Measurements from ENCODE around the gene PPIB.

PPIB gene

DNA sequence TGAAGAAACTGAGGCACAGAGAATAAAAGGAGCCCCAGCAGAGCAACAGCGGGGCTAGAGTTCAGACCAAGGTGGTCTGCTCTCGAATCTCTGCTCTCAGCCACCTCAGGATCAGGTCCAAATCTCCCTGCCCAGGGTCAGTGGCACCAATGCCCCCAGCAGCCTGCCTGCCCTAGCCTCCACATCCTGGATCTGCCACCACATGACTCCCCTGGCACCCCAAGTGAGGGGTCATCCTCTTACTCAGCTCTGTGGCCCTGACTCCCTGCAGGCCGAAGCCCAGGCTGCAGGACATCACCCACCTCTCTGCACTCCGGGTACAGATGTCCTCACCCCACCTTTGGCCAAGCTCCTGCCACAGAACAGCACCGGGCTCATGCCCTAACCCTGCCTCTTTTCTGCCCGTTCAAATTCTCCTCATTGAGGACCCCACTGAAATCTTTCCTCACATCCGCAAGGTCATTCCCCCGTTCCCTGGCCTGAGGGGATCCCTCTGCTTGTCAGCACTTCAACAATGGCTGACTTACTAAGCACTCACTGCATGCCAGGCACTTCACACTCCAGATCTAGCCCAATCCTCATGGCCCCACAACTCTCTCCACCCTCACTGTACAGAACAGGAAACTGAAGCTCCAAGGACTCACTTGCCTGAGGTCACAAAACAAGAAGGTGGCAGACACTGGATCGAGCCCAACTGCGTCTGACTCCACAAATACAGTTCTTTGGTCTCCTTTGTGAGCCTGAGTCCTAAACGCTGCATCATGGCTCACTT lies 4.3 kb downstream of the PPIB start (continued):
- TF ChIP-seq, protein P1, sequence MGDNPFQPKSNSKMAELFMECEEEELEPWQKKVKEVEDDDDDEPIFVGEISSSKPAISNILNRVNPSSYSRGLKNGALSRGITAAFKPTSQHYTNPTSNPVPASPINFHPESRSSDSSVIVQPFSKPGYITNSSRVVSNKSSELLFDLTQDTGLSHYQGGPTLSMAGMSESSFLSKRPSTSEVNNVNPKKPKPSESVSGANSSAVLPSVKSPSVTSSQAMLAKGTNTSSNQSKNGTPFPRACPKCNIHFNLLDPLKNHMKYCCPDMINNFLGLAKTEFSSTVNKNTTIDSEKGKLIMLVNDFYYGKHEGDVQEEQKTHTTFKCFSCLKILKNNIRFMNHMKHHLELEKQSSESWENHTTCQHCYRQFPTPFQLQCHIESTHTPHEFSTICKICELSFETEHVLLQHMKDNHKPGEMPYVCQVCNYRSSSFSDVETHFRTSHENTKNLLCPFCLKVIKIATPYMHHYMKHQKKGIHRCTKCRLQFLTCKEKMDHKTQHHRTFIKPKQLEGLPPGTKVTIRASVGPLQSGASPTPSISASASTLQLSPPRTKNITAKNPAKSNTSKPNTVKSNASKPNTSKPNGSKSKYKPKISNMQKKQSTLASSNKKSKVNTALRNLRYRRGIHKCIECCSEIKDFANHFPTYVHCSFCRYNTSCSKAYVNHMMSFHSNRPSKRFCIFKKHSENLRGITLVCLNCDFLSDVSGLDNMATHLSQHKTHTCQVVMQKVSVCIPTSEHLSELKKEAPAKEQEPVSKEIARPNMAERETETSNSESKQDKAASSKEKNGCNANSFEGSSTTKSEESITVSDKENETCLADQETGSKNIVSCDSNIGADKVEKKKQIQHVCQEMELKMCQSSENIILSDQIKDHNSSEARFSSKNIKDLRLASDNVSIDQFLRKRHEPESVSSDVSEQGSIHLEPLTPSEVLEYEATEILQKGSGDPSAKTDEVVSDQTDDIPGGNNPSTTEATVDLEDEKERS (tag by site-specific recombination; IDR thresholded peaks at IDR 0.05) = no peak
- TF ChIP-seq SP7 (tag by site-specific recombination; IDR thresholded peaks at IDR 0.05) = no peak
- no peak for TF ChIP-seq RBAK (tag by site-specific recombination; IDR thresholded peaks at IDR 0.05)
- TF ChIP-seq, protein P2, sequence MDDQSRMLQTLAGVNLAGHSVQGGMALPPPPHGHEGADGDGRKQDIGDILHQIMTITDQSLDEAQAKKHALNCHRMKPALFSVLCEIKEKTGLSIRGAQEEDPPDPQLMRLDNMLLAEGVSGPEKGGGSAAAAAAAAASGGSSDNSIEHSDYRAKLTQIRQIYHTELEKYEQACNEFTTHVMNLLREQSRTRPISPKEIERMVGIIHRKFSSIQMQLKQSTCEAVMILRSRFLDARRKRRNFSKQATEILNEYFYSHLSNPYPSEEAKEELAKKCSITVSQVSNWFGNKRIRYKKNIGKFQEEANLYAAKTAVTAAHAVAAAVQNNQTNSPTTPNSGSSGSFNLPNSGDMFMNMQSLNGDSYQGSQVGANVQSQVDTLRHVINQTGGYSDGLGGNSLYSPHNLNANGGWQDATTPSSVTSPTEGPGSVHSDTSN (CRISPR knock-in tag; IDR thresholded peaks at IDR 0.05) = no peak
- TF ChIP-seq, protein P3, sequence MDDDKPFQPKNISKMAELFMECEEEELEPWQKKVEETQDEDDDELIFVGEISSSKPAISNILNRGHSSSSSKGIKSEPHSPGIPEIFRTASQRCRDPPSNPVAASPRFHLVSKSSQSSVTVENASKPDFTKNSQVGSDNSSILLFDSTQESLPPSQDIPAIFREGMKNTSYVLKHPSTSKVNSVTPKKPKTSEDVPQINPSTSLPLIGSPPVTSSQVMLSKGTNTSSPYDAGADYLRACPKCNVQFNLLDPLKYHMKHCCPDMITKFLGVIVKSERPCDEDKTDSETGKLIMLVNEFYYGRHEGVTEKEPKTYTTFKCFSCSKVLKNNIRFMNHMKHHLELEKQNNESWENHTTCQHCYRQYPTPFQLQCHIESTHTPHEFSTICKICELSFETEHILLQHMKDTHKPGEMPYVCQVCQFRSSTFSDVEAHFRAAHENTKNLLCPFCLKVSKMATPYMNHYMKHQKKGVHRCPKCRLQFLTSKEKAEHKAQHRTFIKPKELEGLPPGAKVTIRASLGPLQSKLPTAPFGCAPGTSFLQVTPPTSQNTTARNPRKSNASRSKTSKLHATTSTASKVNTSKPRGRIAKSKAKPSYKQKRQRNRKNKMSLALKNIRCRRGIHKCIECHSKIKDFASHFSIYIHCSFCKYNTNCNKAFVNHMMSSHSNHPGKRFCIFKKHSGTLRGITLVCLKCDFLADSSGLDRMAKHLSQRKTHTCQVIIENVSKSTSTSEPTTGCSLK (tag by site-specific recombination; IDR thresholded peaks at IDR 0.05) = no peak

DNA sequence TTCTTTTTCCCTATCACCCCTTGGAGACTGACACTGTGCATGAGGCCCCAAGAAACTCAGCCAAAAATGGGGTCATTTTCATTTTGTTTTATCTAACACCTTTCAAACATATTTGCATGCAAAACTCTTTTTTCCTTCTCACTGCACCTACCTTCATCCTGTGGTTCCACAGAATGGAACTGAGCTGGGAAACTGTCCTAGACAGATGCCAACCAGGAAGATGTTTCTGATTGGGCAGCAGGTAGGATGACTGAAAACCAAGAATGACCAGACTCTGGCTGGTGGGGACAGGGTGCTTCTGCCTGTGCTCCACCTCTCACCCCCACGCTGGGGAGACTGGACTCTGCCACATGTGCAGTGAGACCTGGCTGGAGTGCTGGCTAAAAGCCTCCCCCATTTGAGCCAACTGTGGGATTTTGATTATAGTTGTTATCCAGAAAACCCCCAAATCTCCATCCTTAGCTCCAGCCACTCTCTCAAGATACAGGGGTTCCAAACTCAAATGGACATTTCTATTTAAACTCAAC lies 5.2 kb downstream of the PPIB start:
- H3K4me3 ChIP-seq (ENCODE audit: low read depth, low read length) = no peak overlapping the region
- POLR2A ChIA-PET = interaction anchor here (1.0 kb wide), 1 partner anchor 8 kb away, joined by 3 read pairs; no protein-coding TSS in a partner anchor
- peaks cover 2% of the 10 kb centered on the region; the same call in 1 of the 2 replicates for H3K4me1 ChIP-seq (ENCODE audit: control insufficient read depth, insufficient read depth, low read length)
- no peaks in the 10 kb centered on the region for H3K9me3 ChIP-seq (ENCODE audit: control insufficient read depth, insufficient read depth, low read depth, low read length)
- CTCF ChIA-PET = interaction anchor here (0.5 kb wide), 1 partner anchor 30 kb away, joined by 5 read pairs; no protein-coding TSS in a partner anchor
- TF ChIP-seq ZNF670 (tag by site-specific recombination; IDR thresholded peaks at IDR 0.05; ENCODE audit: low read depth) (no peak), SP2 (tag by site-specific recombination; IDR thresholded peaks at IDR 0.05) (no peak), ZNF621 (tag by site-specific recombination; IDR thresholded peaks at IDR 0.05) (no peak), SCRT1 (tag by site-specific recombination; IDR thresholded peaks at IDR 0.05; ENCODE audit: borderline replicate concordance) (no peak), ZNF292 (tag by site-specific recombination; IDR thresholded peaks at IDR 0.05; ENCODE audit: borderline replicate concordance, low read depth) (no peak), ZBTB7A (tag by site-specific recombination; IDR thresholded peaks at IDR 0.05; ENCODE audit: low read depth) (no peak), KLF1 (tag by site-specific recombination; IDR thresholded peaks at IDR 0.05) (no peak), ZNF654 (tag by site-specific recombination; IDR thresholded peaks at IDR 0.05; ENCODE audit: low read depth) (no peak), ZNF830 (tag by site-specific recombination; IDR thresholded peaks at IDR 0.05; ENCODE audit: low read depth) (no peak), OVOL3 (tag by site-specific recombination; IDR thresholded peaks at IDR 0.05) (no peak), EGR2 (tag by site-specific recombination; IDR thresholded peaks at IDR 0.05; ENCODE audit: low read depth) (no peak), ZNF433 (tag by site-specific recombination; IDR thresholded peaks at IDR 0.05; ENCODE audit: low read depth) (no peak), ZNF792 (tag by site-specific recombination; IDR thresholded peaks at IDR 0.05) (no peak), ZNF423 (tag by site-specific recombination; IDR thresholded peaks at IDR 0.05) (no peak)
- TF ChIP-seq, protein P4, sequence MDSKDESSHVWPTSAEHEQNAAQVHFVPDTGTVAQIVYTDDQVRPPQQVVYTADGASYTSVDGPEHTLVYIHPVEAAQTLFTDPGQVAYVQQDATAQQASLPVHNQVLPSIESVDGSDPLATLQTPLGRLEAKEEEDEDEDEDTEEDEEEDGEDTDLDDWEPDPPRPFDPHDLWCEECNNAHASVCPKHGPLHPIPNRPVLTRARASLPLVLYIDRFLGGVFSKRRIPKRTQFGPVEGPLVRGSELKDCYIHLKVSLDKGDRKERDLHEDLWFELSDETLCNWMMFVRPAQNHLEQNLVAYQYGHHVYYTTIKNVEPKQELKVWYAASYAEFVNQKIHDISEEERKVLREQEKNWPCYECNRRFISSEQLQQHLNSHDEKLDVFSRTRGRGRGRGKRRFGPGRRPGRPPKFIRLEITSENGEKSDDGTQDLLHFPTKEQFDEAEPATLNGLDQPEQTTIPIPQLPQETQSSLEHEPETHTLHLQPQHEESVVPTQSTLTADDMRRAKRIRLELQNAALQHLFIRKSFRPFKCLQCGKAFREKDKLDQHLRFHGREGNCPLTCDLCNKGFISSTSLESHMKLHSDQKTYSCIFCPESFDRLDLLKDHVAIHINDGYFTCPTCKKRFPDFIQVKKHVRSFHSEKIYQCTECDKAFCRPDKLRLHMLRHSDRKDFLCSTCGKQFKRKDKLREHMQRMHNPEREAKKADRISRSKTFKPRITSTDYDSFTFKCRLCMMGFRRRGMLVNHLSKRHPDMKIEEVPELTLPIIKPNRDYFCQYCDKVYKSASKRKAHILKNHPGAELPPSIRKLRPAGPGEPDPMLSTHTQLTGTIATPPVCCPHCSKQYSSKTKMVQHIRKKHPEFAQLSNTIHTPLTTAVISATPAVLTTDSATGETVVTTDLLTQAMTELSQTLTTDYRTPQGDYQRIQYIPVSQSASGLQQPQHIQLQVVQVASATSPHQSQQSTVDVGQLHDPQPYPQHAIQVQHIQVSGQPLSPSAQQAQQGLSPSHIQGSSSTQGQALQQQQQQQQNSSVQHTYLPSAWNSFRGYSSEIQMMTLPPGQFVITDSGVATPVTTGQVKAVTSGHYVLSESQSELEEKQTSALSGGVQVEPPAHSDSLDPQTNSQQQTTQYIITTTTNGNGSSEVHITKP (tag by site-specific recombination; IDR thresholded peaks at IDR 0.05) = no peak
- TF ChIP-seq, protein P5, sequence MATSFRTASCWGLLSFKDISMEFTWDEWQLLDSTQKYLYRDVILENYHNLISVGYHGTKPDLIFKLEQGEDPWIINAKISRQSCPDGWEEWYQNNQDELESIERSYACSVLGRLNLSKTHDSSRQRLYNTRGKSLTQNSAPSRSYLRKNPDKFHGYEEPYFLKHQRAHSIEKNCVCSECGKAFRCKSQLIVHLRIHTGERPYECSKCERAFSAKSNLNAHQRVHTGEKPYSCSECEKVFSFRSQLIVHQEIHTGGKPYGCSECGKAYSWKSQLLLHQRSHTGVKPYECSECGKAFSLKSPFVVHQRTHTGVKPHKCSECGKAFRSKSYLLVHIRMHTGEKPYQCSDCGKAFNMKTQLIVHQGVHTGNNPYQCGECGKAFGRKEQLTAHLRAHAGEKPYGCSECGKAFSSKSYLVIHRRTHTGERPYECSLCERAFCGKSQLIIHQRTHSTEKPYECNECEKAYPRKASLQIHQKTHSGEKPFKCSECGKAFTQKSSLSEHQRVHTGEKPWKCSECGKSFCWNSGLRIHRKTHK (tag by site-specific recombination; IDR thresholded peaks at IDR 0.05) = no peak
- peaks cover 12 to 72% of the 10 kb centered on the region in 2 experiments; a peak in 2 of 3 replicates for H3K36me3 ChIP-seq (ENCODE audit: control insufficient read depth in 2 of 2, insufficient read depth in 1 of 2, low read length in 2 of 2)
- no peak overlapping the region for H3K27ac ChIP-seq (ENCODE audit: extremely low read depth, low read depth, low read length)
